H1 (cell line): ENCODE data around the gene PPP1R9A. TPM values are rescaled to one million over a fixed set of nuclear protein-coding genes. Genes with fewer than 3 reads are reported as not detected.

Experiments used
- CTCF ChIA-PET: fragments of 300-600 bp; sonication (Branson Sonifier 250); formaldehyde crosslinking; loops from one replicate; lab custom pipeline; 2021; ENCODE audit not compliant: partially characterized antibody; lab: Charles Lee
- POLR2A ChIA-PET: fragments of 300-600 bp; sonication (Branson Sonifier 250); formaldehyde crosslinking; loops from one replicate; lab custom pipeline; 2021; ENCODE audit warnings: inconsistent platforms; ENCODE audit not compliant: partially characterized antibody; lab: Charles Lee
- DNase-seq, 2 experiments: peaks; one replicate each; pipeline versions ENCODE4 v3.0.0 to v3.0.0-alpha.2; 2010 to 2022; ENCODE audit warnings: low spot score in 2 of 2, low read depth in 1 of 2, mixed read lengths in 1 of 2
- FAIRE-seq: peaks from 2 replicates; lab custom pipeline; 2011; peaks lifted over from hg19 to GRCh38; lab: Jason Lieb, UNC
- H2AFZ ChIP-seq: 2 replicates; pipeline ENCODE4 v1.8.1; 2012; ENCODE audit warnings: low read length, inconsistent platforms
- H2AK5ac ChIP-seq: 2 replicates; pipeline ENCODE4 v1.6.1; 2013; ENCODE audit warnings: low read depth, low read length
- H2BK120ac ChIP-seq: replicated peaks from 2 replicates; pipeline ENCODE3; 2013; ENCODE audit warnings: low read depth, low read length, inconsistent platforms
- H2BK12ac ChIP-seq: 2 replicates; pipeline ENCODE4 v1.6.1; 2013; ENCODE audit warnings: low read depth, low read length
- H2BK15ac ChIP-seq: 2 replicates; pipeline ENCODE4 v1.6.1; 2013; ENCODE audit warnings: low read length
- H2BK20ac ChIP-seq: 2 replicates; pipeline ENCODE4 v1.6.1; 2013; ENCODE audit warnings: low read length
- H2BK5ac ChIP-seq: 2 replicates; pipeline ENCODE4 v1.6.1; 2013; ENCODE audit warnings: low read depth, low read length
- H3K14ac ChIP-seq: 2 replicates; pipeline ENCODE4 v1.6.1; 2013; ENCODE audit warnings: inconsistent platforms; ENCODE audit not compliant: insufficient read length
- H3K18ac ChIP-seq: 2 replicates; pipeline ENCODE4 v1.6.1; 2013; ENCODE audit warnings: low read length; ENCODE audit errors: extremely low read depth
- H3K23ac ChIP-seq: 2 replicates; pipeline ENCODE4 v1.6.1; 2013; ENCODE audit warnings: inconsistent platforms; ENCODE audit not compliant: insufficient read length
- H3K23me2 ChIP-seq: 2 replicates; pipeline ENCODE4 v1.6.1; 2013; ENCODE audit warnings: low read depth, low read length
- H3K27ac ChIP-seq: 2 replicates; pipeline ENCODE4 v1.6.1; 2011; ENCODE audit warnings: low read depth, low read length, inconsistent platforms
- H3K27me3 ChIP-seq, 4 experiments: replicated peaks in 1 of 4; 1 replicate in 1 of 4; 2 replicates in 3 of 4; pipeline versions ENCODE4 v1.6.1 to v1.8.1; 2011 to 2013; ENCODE audit warnings: low read length in 3 of 4, mild to moderate bottlenecking in 3 of 4, inconsistent platforms in 2 of 4, mixed read lengths in 2 of 4, moderate library complexity in 1 of 4; ENCODE audit not compliant: control insufficient read depth in 3 of 4, insufficient read depth in 3 of 4; ENCODE audit errors: extremely low read depth in 1 of 4
- H3K36me3 ChIP-seq, 4 experiments: 2 replicates each; pipeline versions ENCODE4 v1.6.1 to v1.8.1; 2011 to 2013; ENCODE audit warnings: mild to moderate bottlenecking in 4 of 4, low read length in 3 of 4, moderate library complexity in 2 of 4, control low read depth in 1 of 4, inconsistent platforms in 1 of 4; ENCODE audit not compliant: insufficient read depth in 4 of 4, control insufficient read depth in 2 of 4
- H3K4ac ChIP-seq: replicated peaks from 2 replicates; pipeline ENCODE3; 2013; ENCODE audit warnings: low read length, low read depth, mixed read lengths, inconsistent platforms; ENCODE audit not compliant: insufficient read length
- H3K4me1 ChIP-seq, 4 experiments: replicated peaks in 1 of 4; 1 replicate in 1 of 4; 2 replicates in 3 of 4; pipeline versions ENCODE4 v1.6.1 to v1.8.1; 2011 to 2013; ENCODE audit warnings: low read length in 3 of 4, inconsistent platforms in 2 of 4, mixed read lengths in 1 of 4; ENCODE audit not compliant: insufficient read depth in 4 of 4, control insufficient read depth in 3 of 4
- H3K4me2 ChIP-seq, 2 experiments: 2 replicates each; pipeline versions ENCODE4 v1.6.1 to v1.8.1; 2011 to 2013; ENCODE audit warnings: low read depth in 2 of 2, low read length in 2 of 2, control low read depth in 1 of 2, inconsistent platforms in 1 of 2, mild to moderate bottlenecking in 1 of 2; ENCODE audit not compliant: insufficient read depth in 1 of 2
- H3K4me3 ChIP-seq, 4 experiments: fragments of 200-600, 300-600 bp in 1 of 4; sonication (generic), shearing (Covaris generic), sonication (Bioruptor Twin) in 1 of 4; 2 replicates each; pipeline versions ENCODE4 v1.5.1 to v1.8.1; 2011 to 2016; ENCODE audit warnings: low read length in 4 of 4, low read depth in 3 of 4, control low read depth in 2 of 4, inconsistent platforms in 2 of 4, mild to moderate bottlenecking in 2 of 4, mixed read lengths in 1 of 4, moderate library complexity in 1 of 4; ENCODE audit not compliant: insufficient read depth in 2 of 4; ENCODE audit errors: extremely low read depth in 1 of 4
- H3K56ac ChIP-seq: replicated peaks from 2 replicates; pipeline ENCODE3; 2013; ENCODE audit warnings: low read depth, mild to moderate bottlenecking, mixed read lengths, low read length, inconsistent platforms; ENCODE audit not compliant: insufficient read length
- H3K79me1 ChIP-seq: 2 replicates; pipeline ENCODE4 v1.6.1; 2013; ENCODE audit warnings: low read depth, low read length, control low read depth
- H3K79me2 ChIP-seq, 2 experiments: 2 replicates each; pipeline versions ENCODE4 v1.6.1 to v1.8.1; 2012 to 2013; ENCODE audit warnings: low read length in 2 of 2, mild to moderate bottlenecking in 2 of 2, inconsistent platforms in 1 of 2; ENCODE audit not compliant: insufficient read depth in 2 of 2, control insufficient read depth in 1 of 2
- H3K9ac ChIP-seq, 4 experiments: replicated peaks in 1 of 4; 1 replicate in 1 of 4; 2 replicates in 3 of 4; pipeline versions ENCODE4 v1.6.1 to v1.8.1; 2011 to 2013; ENCODE audit warnings: low read depth in 3 of 4, low read length in 3 of 4, control low read depth in 2 of 4, mild to moderate bottlenecking in 2 of 4, moderate library complexity in 2 of 4, inconsistent platforms in 1 of 4; ENCODE audit errors: extremely low read depth in 1 of 4
- H3K9me3 ChIP-seq, 2 experiments: 2 replicates each; pipeline versions ENCODE4 v1.6.1 to v1.8.1; 2012 to 2013; ENCODE audit warnings: mild to moderate bottlenecking in 2 of 2, moderate library complexity in 2 of 2, control low read depth in 1 of 2, inconsistent platforms in 1 of 2, low read depth in 1 of 2, low read length in 1 of 2, mixed read lengths in 1 of 2; ENCODE audit not compliant: insufficient read depth in 2 of 2
- H4K20me1 ChIP-seq, 2 experiments: replicated peaks in 1 of 2; 2 replicates each; pipeline versions ENCODE3 to v1.8.1; 2011 to 2013; ENCODE audit warnings: inconsistent platforms in 2 of 2, low read length in 2 of 2, mild to moderate bottlenecking in 1 of 2; ENCODE audit not compliant: insufficient read depth in 2 of 2, control insufficient read depth in 1 of 2
- H4K5ac ChIP-seq: 2 replicates; pipeline ENCODE4 v1.6.1; 2013; ENCODE audit warnings: low read length, low read depth, mixed read lengths, inconsistent platforms; ENCODE audit not compliant: insufficient read length
- H4K8ac ChIP-seq: 2 replicates; pipeline ENCODE4 v1.8.0; 2013; ENCODE audit warnings: mild to moderate bottlenecking, moderate library complexity, low read length, inconsistent platforms; ENCODE audit not compliant: insufficient read depth; ENCODE audit errors: extremely low read depth
- H4K91ac ChIP-seq: replicated peaks from 2 replicates; pipeline ENCODE3; 2013; ENCODE audit warnings: low read length, mixed read lengths, inconsistent platforms; ENCODE audit not compliant: insufficient read length
- BACH1 ChIP-seq: IDR thresholded peaks from 2 replicates; pipeline ENCODE4 v1.6.1; 2012; ENCODE audit warnings: low read length, improper control_type of control experiment
- BCL11A ChIP-seq, 2 experiments: IDR thresholded peaks; one replicate each; pipeline ENCODE4 v1.6.1; 2011; ENCODE audit warnings: low read depth in 2 of 2, low read length in 2 of 2, mild to moderate bottlenecking in 2 of 2
- CHD1 ChIP-seq: IDR thresholded peaks from 2 replicates; pipeline ENCODE4 v1.6.1; 2012; ENCODE audit warnings: low read depth, low read length, improper control_type of control experiment
- GABPA ChIP-seq: IDR thresholded peaks from 2 replicates; pipeline ENCODE4 v1.6.1; 2011; ENCODE audit warnings: mild to moderate bottlenecking, low read length, moderate library complexity, borderline replicate concordance; ENCODE audit not compliant: insufficient read depth
- HDAC2 ChIP-seq, 2 experiments: fragments of 300-600 bp in 1 of 2; sonication (generic) in 1 of 2; IDR thresholded peaks; 2 replicates each; pipeline ENCODE4 v1.6.1; 2011 to 2012; ENCODE audit warnings: low read depth in 2 of 2, low read length in 2 of 2, mild to moderate bottlenecking in 2 of 2, moderate library complexity in 2 of 2, borderline replicate concordance in 1 of 2, inconsistent platforms in 1 of 2
- JUN ChIP-seq: IDR thresholded peaks from 2 replicates; pipeline ENCODE4 v1.6.1; 2011; ENCODE audit warnings: low read depth, mild to moderate bottlenecking, improper control_type of control experiment, low read length
- MAFK ChIP-seq: IDR thresholded peaks from 2 replicates; pipeline ENCODE4 v1.6.1; 2012; ENCODE audit warnings: low read depth, mild to moderate bottlenecking, improper control_type of control experiment, low read length
- SP1 ChIP-seq: IDR thresholded peaks from 2 replicates; pipeline ENCODE4 v1.6.1; 2011; ENCODE audit warnings: low read depth, low read length
- SP4 ChIP-seq: IDR thresholded peaks from 2 replicates; pipeline ENCODE4 v1.6.1; 2012; ENCODE audit warnings: low read length, inconsistent platforms
- WGBS, 2 experiments: shearing (Covaris generic) in 1 of 2; methylation state at CpG; one replicate each; pipeline versions ENCODE4 v1.1.6 to v1.1.7; 2013 to 2015; ENCODE audit warnings: low lambda C conversion rate in 2 of 2, mixed read lengths in 2 of 2, inconsistent platforms in 1 of 2, low coverage in 1 of 2, missing lambda C conversion rate in 1 of 2; ENCODE audit not compliant: insufficient replicate concordance in 2 of 2, insufficient coverage in 1 of 2, insufficient read length in 1 of 2; ENCODE audit errors: extremely low coverage in 1 of 2, missing lambda C conversion rate in 1 of 2; 5-methylcytosine and 5-hydroxymethylcytosine counted together
- polyA plus RNA-seq, 7 experiments: library from polyadenylated mRNA; depleted of rRNA in 3 of 7; stranded (reverse) in 5 of 7; unstranded in 2 of 7; fragments of >200 nt in 5 of 7; fragments of 200-250 nt in 2 of 7; gene quantifications; 1 replicate in 5 of 7; 2 replicates in 1 of 7; 4 replicates in 1 of 7; pipeline versions ENCODE4 v1.2.1 to v1.2.3, GENCODE V29; 2011 to 2013; ENCODE audit warnings: missing spikeins in 2 of 7, mixed read lengths in 2 of 7
- total RNA-seq: library from RNA; stranded (reverse); fragmentation: NEBNext Ultra II Directional; extraction: Animal tissue kit (Norgen Biotek cat#: 25700); gene quantifications from 2 replicates; pipeline ENCODE4 v1.2.1, GENCODE V29; 2021
- TF ChIP-seq, protein P1 (sequence below): IDR thresholded peaks from 2 replicates; pipeline ENCODE4 v1.6.1; 2012; ENCODE audit warnings: low read length, inconsistent platforms

The PPP1R9A gene
- total and polyA plus RNA-seq, 2 of the 8 experiments (the other 6 are each of a cell fraction or from before 2014, with no cell fraction given), result 3.0 to 20.3 TPM

DNA sequence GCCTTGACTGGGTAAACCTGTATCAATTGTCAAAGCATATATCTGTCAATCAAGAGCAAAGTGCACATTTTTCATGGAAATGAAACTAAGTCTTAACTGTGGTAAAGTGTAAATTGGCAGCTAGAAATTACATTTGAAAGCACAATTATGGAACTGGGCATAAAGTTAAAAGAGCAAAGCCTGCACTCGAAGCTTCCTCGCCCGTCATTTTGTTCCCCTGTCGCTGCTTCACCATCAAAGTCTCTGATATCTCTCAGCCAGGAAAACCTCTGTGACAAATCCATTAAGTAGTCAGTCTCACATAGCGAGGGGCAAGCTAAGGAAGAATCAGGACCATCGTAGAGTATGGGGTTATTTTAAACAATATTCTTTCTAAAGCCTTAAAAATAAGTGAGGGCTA lies 389.1 kb downstream of the PPP1R9A start:
- Histone ChIP-seq H3K4me2 (no peak overlapping the region), H3K23me2 (no peaks in the 10 kb centered on the region), H3K27me3 (no peaks in the 10 kb centered on the region), H2BK120ac (no peak overlapping the region), H2BK20ac (no peak overlapping the region), H3K18ac (no peak overlapping the region), H4K8ac (no peak overlapping the region), H3K14ac (no peak overlapping the region), H3K56ac (no peak overlapping the region), H4K91ac (no peak overlapping the region), H3K4ac (no peak overlapping the region), H3K4me3 (no peak overlapping the region), H2AK5ac (no peak overlapping the region), H3K9me3 (no peaks in the 10 kb centered on the region), H3K4me1 (no peaks in the 10 kb centered on the region), H4K20me1 (no peaks in the 10 kb centered on the region), H4K5ac (no peak overlapping the region), H3K23ac (no peak overlapping the region), H3K79me2 (no peaks in the 10 kb centered on the region), H3K36me3 (peaks cover 0 to 2% (median 0%) of the 10 kb centered on the region in 4 experiments; a peak in 1 of 8 replicates), H3K27ac (no peak overlapping the region), H2BK12ac (no peak overlapping the region), H2BK5ac (no peak overlapping the region), H2BK15ac (no peak overlapping the region), H3K9ac (no peak overlapping the region), H2AFZ (no peak overlapping the region), H3K79me1 (no peaks in the 10 kb centered on the region)
- ChIA-PET POLR2A (no interaction called here), CTCF (interaction anchor here (1.0 to 1.5 kb wide), 3 partner anchors 13 to 1008 kb away, joined by 3 to 4 read pairs (median 3); no protein-coding TSS in a partner anchor)
- FAIRE-seq (no peak), DNase-seq (no peak)
- 92% methylated on average over 6 of the region's 6 CpGs; no CpG with 5 or more reads in 1 of the 2 experiments for WGBS, 2 experiments
- TF ChIP-seq MAFK (no peak), SP4 (no peak), GABPA (no peak), BACH1 (no peak), CHD1 (no peak), HDAC2 (IDR thresholded peaks at IDR 0.05; ENCODE audit: borderline replicate concordance in 1 of 2, low read depth in 2 of 2, low read length in 2 of 2) (no peak), SP1 (no peak), JUN (no peak), BCL11A (IDR thresholded peaks at IDR 0.05; ENCODE audit: low read depth in 2 of 2, low read length in 2 of 2) (no peak)
- TF ChIP-seq, protein P1, sequence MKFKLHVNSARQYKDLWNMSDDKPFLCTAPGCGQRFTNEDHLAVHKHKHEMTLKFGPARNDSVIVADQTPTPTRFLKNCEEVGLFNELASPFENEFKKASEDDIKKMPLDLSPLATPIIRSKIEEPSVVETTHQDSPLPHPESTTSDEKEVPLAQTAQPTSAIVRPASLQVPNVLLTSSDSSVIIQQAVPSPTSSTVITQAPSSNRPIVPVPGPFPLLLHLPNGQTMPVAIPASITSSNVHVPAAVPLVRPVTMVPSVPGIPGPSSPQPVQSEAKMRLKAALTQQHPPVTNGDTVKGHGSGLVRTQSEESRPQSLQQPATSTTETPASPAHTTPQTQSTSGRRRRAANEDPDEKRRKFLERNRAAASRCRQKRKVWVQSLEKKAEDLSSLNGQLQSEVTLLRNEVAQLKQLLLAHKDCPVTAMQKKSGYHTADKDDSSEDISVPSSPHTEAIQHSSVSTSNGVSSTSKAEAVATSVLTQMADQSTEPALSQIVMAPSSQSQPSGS, result no peak
